Measurements from ENCODE around the gene FAM81A.

- no peak for TF ChIP-seq USF2 (IDR thresholded peaks at IDR 0.05)
- no peak for TF ChIP-seq RAD21 (conservative IDR thresholded peaks at IDR 0.05 in 1 of 2, IDR thresholded peaks at IDR 0.05 in 1 of 2)
- no peak for TF ChIP-seq REST (IDR thresholded peaks at IDR 0.05)
- no peak for TF ChIP-seq CTCF (IDR thresholded peaks at IDR 0.05)
Measured at GRCh38 chr15:59448871-59449270, 10.9 kb downstream of the FAM81A start.
